ENCODE measurements around the gene SLC27A3.

SLC27A3 gene

DNA sequence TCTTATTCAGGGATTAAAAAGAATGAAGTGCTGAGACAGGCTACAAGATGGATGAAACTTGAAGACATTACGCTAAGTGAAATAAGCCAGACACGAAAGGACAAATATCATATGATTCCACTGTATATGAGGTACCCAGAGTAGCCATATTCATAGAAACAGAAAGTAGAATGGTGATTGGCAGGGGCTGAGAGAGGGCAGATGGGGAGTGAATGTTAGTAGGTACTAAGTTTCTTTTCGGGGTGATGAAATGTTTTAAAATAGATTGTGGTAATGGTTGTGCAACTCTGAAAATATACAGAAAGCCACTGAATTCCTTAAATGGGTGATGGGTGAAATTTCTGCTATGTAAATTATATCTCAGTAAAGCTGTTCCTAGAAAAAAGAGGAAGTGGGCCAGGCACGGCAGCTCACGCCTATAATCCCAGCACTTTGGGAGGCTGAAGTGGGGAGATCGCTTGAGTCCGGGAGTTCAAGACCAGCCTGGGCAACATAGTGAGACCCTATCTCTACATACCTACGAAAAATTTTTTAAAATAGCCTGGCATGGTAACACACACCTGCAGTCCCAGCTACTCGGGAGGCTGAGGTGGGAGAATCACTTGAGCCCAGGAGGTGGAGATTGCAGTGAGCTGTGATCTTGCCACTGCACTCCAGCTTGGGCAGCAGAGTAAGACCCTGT lies 15.9 kb downstream of the SLC27A3 start:
- H3K27me3 ChIP-seq, result no peaks in the 10 kb centered on the region
- no peaks in the 10 kb centered on the region for H3K4me1 ChIP-seq
- H3K4me3 ChIP-seq (ENCODE audit: low read depth, low read length), result no peak overlapping the region
- no peak for DNase-seq
- H3K36me3 ChIP-seq, result no peaks in the 10 kb centered on the region
- TF ChIP-seq, protein P1, sequence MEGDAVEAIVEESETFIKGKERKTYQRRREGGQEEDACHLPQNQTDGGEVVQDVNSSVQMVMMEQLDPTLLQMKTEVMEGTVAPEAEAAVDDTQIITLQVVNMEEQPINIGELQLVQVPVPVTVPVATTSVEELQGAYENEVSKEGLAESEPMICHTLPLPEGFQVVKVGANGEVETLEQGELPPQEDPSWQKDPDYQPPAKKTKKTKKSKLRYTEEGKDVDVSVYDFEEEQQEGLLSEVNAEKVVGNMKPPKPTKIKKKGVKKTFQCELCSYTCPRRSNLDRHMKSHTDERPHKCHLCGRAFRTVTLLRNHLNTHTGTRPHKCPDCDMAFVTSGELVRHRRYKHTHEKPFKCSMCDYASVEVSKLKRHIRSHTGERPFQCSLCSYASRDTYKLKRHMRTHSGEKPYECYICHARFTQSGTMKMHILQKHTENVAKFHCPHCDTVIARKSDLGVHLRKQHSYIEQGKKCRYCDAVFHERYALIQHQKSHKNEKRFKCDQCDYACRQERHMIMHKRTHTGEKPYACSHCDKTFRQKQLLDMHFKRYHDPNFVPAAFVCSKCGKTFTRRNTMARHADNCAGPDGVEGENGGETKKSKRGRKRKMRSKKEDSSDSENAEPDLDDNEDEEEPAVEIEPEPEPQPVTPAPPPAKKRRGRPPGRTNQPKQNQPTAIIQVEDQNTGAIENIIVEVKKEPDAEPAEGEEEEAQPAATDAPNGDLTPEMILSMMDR (IDR thresholded peaks at IDR 0.05; ENCODE audit: low read depth, low read length), result no peak
- H3K9me3 ChIP-seq, result no peaks in the 10 kb centered on the region

DNA sequence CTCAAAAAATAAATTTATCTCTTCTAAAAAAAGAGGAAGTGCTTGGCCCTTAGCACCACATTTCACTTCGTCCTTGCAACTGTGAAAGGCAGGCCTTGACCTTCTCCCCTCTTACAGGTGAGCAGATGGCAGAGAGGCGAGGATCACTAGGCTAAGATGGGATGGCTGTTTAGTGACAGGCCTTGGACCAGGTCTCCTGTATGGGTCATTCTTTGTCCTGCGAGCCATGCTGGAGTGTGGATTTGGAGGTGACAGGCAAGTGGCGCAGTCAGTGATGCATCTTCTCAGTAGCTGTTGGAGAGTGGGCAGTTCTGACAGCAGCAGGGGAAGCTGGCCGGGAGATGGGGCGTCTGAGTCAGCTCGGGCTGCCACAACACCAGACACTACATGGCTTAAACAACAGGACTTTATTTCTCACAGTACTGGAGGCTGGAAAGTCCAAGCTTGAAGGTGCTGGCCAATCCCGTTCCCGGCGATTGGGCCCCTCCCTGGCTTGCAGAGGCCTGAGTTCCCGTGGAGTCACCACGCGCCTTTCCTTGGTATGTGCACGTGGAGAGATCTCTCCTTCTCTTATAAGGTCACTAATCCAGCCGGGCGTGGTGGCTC lies 16.5 kb downstream of the SLC27A3 start:
- no peak overlapping the region for H3K4me3 ChIP-seq (ENCODE audit: low read depth, low read length)
- no peaks in the 10 kb centered on the region for H3K36me3 ChIP-seq
- no peaks in the 10 kb centered on the region for H3K27me3 ChIP-seq
- H3K4me1 ChIP-seq, result no peaks in the 10 kb centered on the region
- TF ChIP-seq, protein P1 (IDR thresholded peaks at IDR 0.05; ENCODE audit: low read depth, low read length), result no peak
- H3K9me3 ChIP-seq, result no peaks in the 10 kb centered on the region
- no peak for DNase-seq

GRCh38 chr1:153792631-153793041 lies 17.4 kb downstream of the SLC27A3 start:
- TF ChIP-seq, protein P1 (IDR thresholded peaks at IDR 0.05; ENCODE audit: low read depth, low read length), result no peak
- no peak for DNase-seq
- Histone ChIP-seq H3K4me1 (no peaks in the 10 kb centered on the region), H3K4me3 (ENCODE audit: low read depth, low read length) (no peak overlapping the region), H3K9me3 (no peaks in the 10 kb centered on the region), H3K27me3 (no peaks in the 10 kb centered on the region), H3K36me3 (no peaks in the 10 kb centered on the region)

DNA sequence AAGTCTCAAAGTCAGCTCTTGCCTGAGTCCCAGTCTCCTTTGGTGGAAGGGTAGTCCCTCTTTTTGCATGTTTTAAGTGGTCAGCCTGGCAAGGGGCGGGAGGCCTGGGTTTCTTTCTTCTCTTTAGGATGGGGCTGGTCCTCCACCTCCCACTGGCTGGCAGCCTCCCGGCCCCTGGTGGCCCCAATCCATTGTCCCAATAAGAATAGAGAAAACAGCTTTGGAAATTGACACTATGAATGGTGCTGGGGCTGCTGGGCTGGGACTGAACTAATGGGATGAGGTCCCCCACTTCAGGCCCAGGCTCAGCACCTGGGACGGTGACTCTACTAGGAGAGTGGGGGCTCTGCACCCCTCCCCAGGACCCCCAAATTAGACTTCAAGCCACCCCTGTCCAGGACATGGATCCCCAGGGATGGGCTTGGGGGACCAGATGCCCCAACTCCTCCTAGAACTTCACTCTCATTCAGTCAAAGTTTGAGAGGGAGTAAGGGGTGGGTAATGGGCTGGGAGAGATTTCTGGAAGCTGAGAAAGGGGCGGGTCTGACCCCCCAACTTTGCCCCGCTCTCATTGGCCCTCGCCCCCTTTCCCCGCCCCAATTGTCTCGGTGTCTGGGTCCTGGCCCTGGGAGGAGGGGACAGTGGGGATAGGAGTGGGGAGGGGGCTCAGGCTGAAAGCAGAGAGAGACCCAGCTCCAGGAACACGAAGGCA lies 18.2 kb downstream of the SLC27A3 start:
- no peaks in the 10 kb centered on the region for H3K27me3 ChIP-seq
- TF ChIP-seq, protein P1 (IDR thresholded peaks at IDR 0.05; ENCODE audit: low read depth, low read length), result no peak
- H3K4me1 ChIP-seq, result no peaks in the 10 kb centered on the region
- no peak overlapping the region for H3K4me3 ChIP-seq (ENCODE audit: low read depth, low read length)
- no peaks in the 10 kb centered on the region for H3K36me3 ChIP-seq
- H3K9me3 ChIP-seq, result no peaks in the 10 kb centered on the region
- DNase-seq, result no peak

GRCh38 chr1:153793973-153794615 lies 18.9 kb downstream of the SLC27A3 start:
- Histone ChIP-seq H3K4me1 (no peaks in the 10 kb centered on the region), H3K4me3 (ENCODE audit: low read depth, low read length) (no peak overlapping the region), H3K36me3 (no peaks in the 10 kb centered on the region), H3K9me3 (no peaks in the 10 kb centered on the region), H3K27me3 (no peaks in the 10 kb centered on the region)
- no peak for DNase-seq
- TF ChIP-seq, protein P1 (IDR thresholded peaks at IDR 0.05; ENCODE audit: low read depth, low read length), result no peak
